Breast epithelium (tissue), 3 donors: ENCODE results near the gene C1orf210.

Source experiments
- POLR2A ChIP-seq: fragments of 450-650 bp; IDR thresholded peaks from one replicate; pipeline ENCODE4 v1.6.1; 2016; ENCODE audit warnings: antibody characterized with exemption, mild to moderate bottlenecking, moderate library complexity
- TF ChIP-seq, protein P1 (sequence below), 3 donors: fragments of 450-650 bp; IDR thresholded peaks; one replicate each; pipeline ENCODE4 v1.5.1; 2016 to 2017; ENCODE audit warnings: antibody characterized with exemption in 3 of 3, mild to moderate bottlenecking in 3 of 3, moderate library complexity in 3 of 3

- TF ChIP-seq, protein P1, sequence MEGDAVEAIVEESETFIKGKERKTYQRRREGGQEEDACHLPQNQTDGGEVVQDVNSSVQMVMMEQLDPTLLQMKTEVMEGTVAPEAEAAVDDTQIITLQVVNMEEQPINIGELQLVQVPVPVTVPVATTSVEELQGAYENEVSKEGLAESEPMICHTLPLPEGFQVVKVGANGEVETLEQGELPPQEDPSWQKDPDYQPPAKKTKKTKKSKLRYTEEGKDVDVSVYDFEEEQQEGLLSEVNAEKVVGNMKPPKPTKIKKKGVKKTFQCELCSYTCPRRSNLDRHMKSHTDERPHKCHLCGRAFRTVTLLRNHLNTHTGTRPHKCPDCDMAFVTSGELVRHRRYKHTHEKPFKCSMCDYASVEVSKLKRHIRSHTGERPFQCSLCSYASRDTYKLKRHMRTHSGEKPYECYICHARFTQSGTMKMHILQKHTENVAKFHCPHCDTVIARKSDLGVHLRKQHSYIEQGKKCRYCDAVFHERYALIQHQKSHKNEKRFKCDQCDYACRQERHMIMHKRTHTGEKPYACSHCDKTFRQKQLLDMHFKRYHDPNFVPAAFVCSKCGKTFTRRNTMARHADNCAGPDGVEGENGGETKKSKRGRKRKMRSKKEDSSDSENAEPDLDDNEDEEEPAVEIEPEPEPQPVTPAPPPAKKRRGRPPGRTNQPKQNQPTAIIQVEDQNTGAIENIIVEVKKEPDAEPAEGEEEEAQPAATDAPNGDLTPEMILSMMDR (IDR thresholded peaks at IDR 0.05), result no peak
- TF ChIP-seq POLR2A, result no peak
These were observed 15.2 kb upstream of the C1orf210 start, which contains the start of gene TIE1 for GRCh38 chr1:43300378-43301094.
